HCT116 (cell line): ENCODE data around the gene ZNF324B. TPM values are rescaled to one million over a fixed set of nuclear protein-coding genes. Genes with fewer than 3 reads are reported as not detected.
"Not testable (repeated sequence)": the region's sequence is repeated elsewhere in the genome, so short reads cannot be mapped to it uniquely, and the experiment has no call there.

ENCODE experiments used
- ATAC-seq: fragments of 200-7000 bp; cut with Tn5 transposase; 2 replicates; pipeline ENCODE4 v1.9.1; 2020; ENCODE audit warnings: mild to moderate bottlenecking, moderate library complexity
- BruUV-seq: library from RNA; stranded (reverse); fragments of 400-500 nt; replicated peaks from 2 replicates; lab custom pipeline; 2021; lab: Mats Ljungman, UMichigan
- CTCF ChIA-PET: fragments of 300-600 bp; sonication (Branson Sonifier 250); formaldehyde crosslinking; loops from one replicate; lab custom pipeline; 2021; ENCODE audit warnings: antibody characterized with exemption; lab: Charles Lee
- POLR2A ChIA-PET: fragments of 300-600, 350-600 bp; sonication (Branson Sonifier 250); formaldehyde crosslinking; loops from one replicate; lab custom pipeline; 2021; ENCODE audit warnings: antibody characterized with exemption; lab: Charles Lee
- RAD21 ChIA-PET, 2 experiments: fragments of 300-600 bp; sonication (Branson Sonifier 250); formaldehyde crosslinking; loops; one replicate each; lab custom pipeline; 2023; ENCODE audit warnings: low total read pairs in 2 of 2; ENCODE audit not compliant: uncharacterized antibody in 2 of 2, unreplicated experiment in 2 of 2, low non-redundant PET in 1 of 2; lab: Charles Lee
- DNase-seq: peaks from one replicate; pipeline ENCODE4 v3.0.0-alpha.2; 2010; ENCODE audit warnings: low read depth, low spot score
- H2AFZ ChIP-seq: fragments of 200-600 bp; shearing (Covaris generic), sonication (generic); 2 replicates; pipeline ENCODE4 v1.6.1; 2017; ENCODE audit warnings: low read depth, mixed run types, mixed read lengths, antibody characterized with exemption, low read length; ENCODE audit not compliant: poor library complexity, severe bottlenecking
- H3K27ac ChIP-seq: 2 replicates; pipeline ENCODE4 v1.5.1; 2012; ENCODE audit warnings: low read depth, low read length
- H3K27me3 ChIP-seq: fragments of 200-600 bp; sonication (generic); 2 replicates; pipeline ENCODE4 v1.6.1; 2016; ENCODE audit warnings: mixed run types, low read length, mixed read lengths; ENCODE audit not compliant: insufficient read depth
- H3K36me3 ChIP-seq, 2 experiments: fragments of 200-500 bp in 1 of 2; fragments of 200-600 bp in 1 of 2; sonication (Bioruptor generic) in 1 of 2; sonication (generic) in 1 of 2; 2 replicates each; pipeline versions ENCODE4 v1.5.1 to v1.6.1; 2014 to 2016; ENCODE audit warnings: low read length in 2 of 2, inconsistent platforms in 1 of 2, mixed read lengths in 1 of 2, mixed run types in 1 of 2; ENCODE audit not compliant: insufficient read depth in 2 of 2, control insufficient read depth in 1 of 2
- H3K4me1 ChIP-seq, 2 experiments: fragments of 200-600 bp in 1 of 2; sonication (generic) in 1 of 2; 2 replicates each; pipeline versions ENCODE4 v1.5.1 to v1.6.1; 2012 to 2017; ENCODE audit warnings: low read length in 2 of 2, inconsistent platforms in 1 of 2, mild to moderate bottlenecking in 1 of 2, mixed read lengths in 1 of 2, mixed run types in 1 of 2, moderate library complexity in 1 of 2; ENCODE audit not compliant: insufficient read depth in 2 of 2, control insufficient read depth in 1 of 2
- H3K4me2 ChIP-seq: fragments of 200-600 bp; sonication (generic); 2 replicates; pipeline ENCODE4 v1.6.1; 2017; ENCODE audit warnings: mixed run types, low read length, mixed read lengths
- H3K4me3 ChIP-seq, 2 experiments: fragments of 200-600 bp in 1 of 2; sonication (generic) in 1 of 2; replicated peaks in 1 of 2; 2 replicates each; pipeline ENCODE4 v1.5.1; 2011 to 2016; ENCODE audit warnings: low read length in 2 of 2, control low read depth in 1 of 2, low read depth in 1 of 2, mild to moderate bottlenecking in 1 of 2, mixed read lengths in 1 of 2, mixed run types in 1 of 2
- H3K79me2 ChIP-seq: fragments of 200-600 bp; sonication (generic); 2 replicates; pipeline ENCODE4 v1.6.1; 2017; ENCODE audit warnings: mild to moderate bottlenecking, mixed run types, low read length, moderate library complexity, mixed read lengths; ENCODE audit not compliant: insufficient read depth
- H3K9ac ChIP-seq: fragments of 200-600 bp; sonication (generic); 2 replicates; pipeline ENCODE4 v1.6.1; 2016; ENCODE audit warnings: low read length, mixed read lengths
- H3K9me2 ChIP-seq: fragments of 200-600 bp; sonication (generic), shearing (Covaris generic); 2 replicates; pipeline ENCODE4 v1.6.1; 2017; ENCODE audit warnings: mixed run types, mild to moderate bottlenecking, moderate library complexity; ENCODE audit not compliant: insufficient read depth
- H3K9me3 ChIP-seq, 2 experiments: fragments of 200-500 bp in 1 of 2; fragments of 200-600 bp in 1 of 2; sonication (Bioruptor generic) in 1 of 2; sonication (generic) in 1 of 2; 2 replicates each; pipeline ENCODE4 v1.6.1; 2014 to 2017; ENCODE audit warnings: low read length in 2 of 2, mixed read lengths in 2 of 2, inconsistent platforms in 1 of 2, low read depth in 1 of 2, mild to moderate bottlenecking in 1 of 2, mixed run types in 1 of 2, moderate library complexity in 1 of 2; ENCODE audit not compliant: control insufficient read depth in 1 of 2, insufficient read depth in 1 of 2
- H4K20me1 ChIP-seq: fragments of 200-600 bp; sonication (generic), shearing (Covaris generic); 2 replicates; pipeline ENCODE4 v1.6.1; 2017; ENCODE audit warnings: mixed run types, mild to moderate bottlenecking, moderate library complexity; ENCODE audit not compliant: insufficient read depth
- ATF3 ChIP-seq: IDR thresholded peaks from 2 replicates; pipeline ENCODE4 v1.6.1; 2012
- CBX3 ChIP-seq: IDR thresholded peaks from 2 replicates; pipeline ENCODE4 v1.6.1; 2012; ENCODE audit warnings: low read depth
- EZH2 ChIP-seq: fragments of 200-600 bp; sonication (generic); IDR thresholded peaks from 2 replicates; pipeline ENCODE4 v1.6.1; 2017; ENCODE audit warnings: antibody characterized with exemption, mixed run types
- EZH2phosphoT487 ChIP-seq: fragments of 200-600 bp; IDR thresholded peaks from 2 replicates; pipeline ENCODE4 v1.6.1; 2018; ENCODE audit warnings: antibody characterized with exemption, borderline replicate concordance
- FOSL1 ChIP-seq: IDR thresholded peaks from 2 replicates; pipeline ENCODE4 v1.6.1; 2012; ENCODE audit warnings: low read depth
- JUND ChIP-seq: IDR thresholded peaks from 2 replicates; pipeline ENCODE4 v1.6.1; 2012
- MAX ChIP-seq: IDR thresholded peaks from 2 replicates; pipeline ENCODE4 v1.6.1; 2012
- POLR2A ChIP-seq: IDR thresholded peaks from 2 replicates; pipeline ENCODE4 v1.7.0; 2011; ENCODE audit warnings: borderline replicate concordance; ENCODE audit not compliant: insufficient read depth, insufficient read length; ENCODE audit errors: extremely low read depth
- RAD21 ChIP-seq: IDR thresholded peaks from 2 replicates; pipeline ENCODE4 v1.6.1; 2012; ENCODE audit warnings: low read depth, mild to moderate bottlenecking
- YY1 ChIP-seq: IDR thresholded peaks from 2 replicates; pipeline ENCODE4 v1.6.1; 2011; ENCODE audit warnings: low read length, low read depth, moderate library complexity, mild to moderate bottlenecking; ENCODE audit not compliant: insufficient replicate concordance; ENCODE audit errors: extremely low read depth
- ZNF274 ChIP-seq: fragments of 200-500 bp; sonication (Bioruptor generic); IDR thresholded peaks from 2 replicates; pipeline ENCODE4 v1.6.1; 2014; ENCODE audit warnings: mild to moderate bottlenecking, low read depth, low read length, inconsistent platforms
- intact Hi-C: fragments of 100-400 bp; cut with micrococcal nuclease; formaldehyde crosslinking; loops from 2 replicates; pipeline ENCODE4 v1.10.0; 2022
- total RNA-seq: library from RNA; stranded (reverse); gene quantifications from one replicate; pipeline ENCODE4 v1.2.1, GENCODE V29; 2021; ENCODE audit not compliant: unreplicated experiment

ZNF324B gene
- total RNA-seq, 1 experiment from 2014 or later, result 9.4 TPM

GRCh38 chr19:58469241-58470013 lies 18.0 kb downstream of the ZNF324B start:
- DNase-seq (no peak), ATAC-seq (no peak)
- Histone ChIP-seq H3K4me3 (no peak overlapping the region), H3K4me1 (peaks cover 2 to 12% of the 10 kb centered on the region in 2 experiments; a peak in 2 of 4 replicates), H3K9ac (no peak overlapping the region), H3K4me2 (no peak overlapping the region), H3K27ac (no peak overlapping the region), H3K36me3 (peaks cover 12 to 14% of the 10 kb centered on the region in 2 experiments; a peak in 3 of 4 replicates), H4K20me1 (no peaks in the 10 kb centered on the region), H3K9me2 (no peaks in the 10 kb centered on the region), H3K9me3 (no peaks in the 10 kb centered on the region), H2AFZ (no peak overlapping the region), H3K79me2 (peaks cover 16% of the 10 kb centered on the region; the same call in 1 of the 2 replicates), H3K27me3 (no peaks in the 10 kb centered on the region)
- no peak for TF ChIP-seq JUND
- TF ChIP-seq ZNF274, result no peak
- TF ChIP-seq YY1, result no peak
- no peak for TF ChIP-seq EZH2phosphoT487
- TF ChIP-seq MAX, result no peak
- TF ChIP-seq RAD21, result no peak
- TF ChIP-seq EZH2, result no peak
- TF ChIP-seq POLR2A, result no peak
- TF ChIP-seq CBX3, result no peak
- TF ChIP-seq ATF3, result no peak
- TF ChIP-seq FOSL1, result no peak
- CTCF ChIA-PET, result interaction anchor here (1.6 kb wide), 1 partner anchor 50 kb away, joined by 4 read pairs; the partner anchor contains the start of gene ZBTB45
- RAD21 ChIA-PET, result no interaction called here
- POLR2A ChIA-PET, result no interaction called here
- BruUV-seq, result no TSS peak
- intact Hi-C loops, result no loop called here

- Histone ChIP-seq H3K79me2 (peaks cover 16% of the 10 kb centered on the region; the same call in 1 of the 2 replicates), H3K36me3 (peaks cover 12 to 14% of the 10 kb centered on the region in 2 experiments; a peak in 3 of 4 replicates), H3K4me1 (peaks cover 11 to 25% of the 10 kb centered on the region in 2 experiments)
- H3K27me3 ChIP-seq, BruUV-seq, H4K20me1 ChIP-seq, intact Hi-C loops, ATAC-seq, DNase-seq, H2AFZ ChIP-seq, H3K9me3 ChIP-seq, H3K4me3 ChIP-seq, H3K9ac ChIP-seq, H3K4me2 ChIP-seq, H3K9me2 ChIP-seq, POLR2A ChIA-PET, CTCF ChIA-PET, RAD21 ChIA-PET, H3K27ac ChIP-seq: not testable (repeated sequence)
Measured at GRCh38 chr19:58470837-58471543, 19.6 kb downstream of the ZNF324B start.
